ENCODE results near the gene MAD1L1. TPM values are rescaled to one million over a fixed set of nuclear protein-coding genes. Genes with fewer than 3 reads are reported as not detected.
"Not testable (repeated sequence)": the region's sequence is repeated elsewhere in the genome, so short reads cannot be mapped to it uniquely, and the experiment has no call there.

The MAD1L1 gene
- total RNA-seq, 1 experiment from 2014 or later = 103 TPM

DNA sequence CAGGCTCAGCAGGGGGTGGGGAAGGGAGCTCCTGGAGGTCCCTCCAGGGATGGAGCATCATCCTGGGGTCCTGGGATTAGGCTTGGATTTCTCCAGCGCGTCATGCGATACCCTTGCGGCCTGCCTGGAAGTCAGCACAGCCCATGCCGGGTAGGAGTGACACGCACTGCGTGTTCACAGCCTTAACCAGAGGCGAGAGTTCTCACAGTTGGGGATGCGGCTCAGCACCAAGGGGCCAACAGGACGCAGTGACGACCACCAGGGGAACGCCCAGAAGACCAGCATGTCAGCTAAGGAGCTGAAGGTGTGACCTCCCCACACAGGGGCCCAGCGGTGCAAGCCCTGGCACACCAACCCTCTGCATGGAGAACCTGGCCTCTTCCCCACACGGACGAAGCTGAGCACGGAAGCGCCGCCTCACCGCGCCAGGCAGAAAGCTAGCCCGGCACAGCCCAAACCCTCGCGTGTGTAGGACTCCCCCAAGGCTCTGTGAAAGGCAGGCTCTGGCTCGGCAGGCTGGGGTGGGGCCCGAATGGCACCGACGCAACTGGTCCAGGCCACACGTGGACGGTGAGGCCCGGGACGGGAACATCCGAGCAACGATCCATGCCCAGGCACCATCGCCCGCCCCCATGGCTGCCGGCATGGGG, 364.1 kb downstream of the MAD1L1 start:
- DNase-seq (ENCODE audit: low spot score) = no peak

DNA sequence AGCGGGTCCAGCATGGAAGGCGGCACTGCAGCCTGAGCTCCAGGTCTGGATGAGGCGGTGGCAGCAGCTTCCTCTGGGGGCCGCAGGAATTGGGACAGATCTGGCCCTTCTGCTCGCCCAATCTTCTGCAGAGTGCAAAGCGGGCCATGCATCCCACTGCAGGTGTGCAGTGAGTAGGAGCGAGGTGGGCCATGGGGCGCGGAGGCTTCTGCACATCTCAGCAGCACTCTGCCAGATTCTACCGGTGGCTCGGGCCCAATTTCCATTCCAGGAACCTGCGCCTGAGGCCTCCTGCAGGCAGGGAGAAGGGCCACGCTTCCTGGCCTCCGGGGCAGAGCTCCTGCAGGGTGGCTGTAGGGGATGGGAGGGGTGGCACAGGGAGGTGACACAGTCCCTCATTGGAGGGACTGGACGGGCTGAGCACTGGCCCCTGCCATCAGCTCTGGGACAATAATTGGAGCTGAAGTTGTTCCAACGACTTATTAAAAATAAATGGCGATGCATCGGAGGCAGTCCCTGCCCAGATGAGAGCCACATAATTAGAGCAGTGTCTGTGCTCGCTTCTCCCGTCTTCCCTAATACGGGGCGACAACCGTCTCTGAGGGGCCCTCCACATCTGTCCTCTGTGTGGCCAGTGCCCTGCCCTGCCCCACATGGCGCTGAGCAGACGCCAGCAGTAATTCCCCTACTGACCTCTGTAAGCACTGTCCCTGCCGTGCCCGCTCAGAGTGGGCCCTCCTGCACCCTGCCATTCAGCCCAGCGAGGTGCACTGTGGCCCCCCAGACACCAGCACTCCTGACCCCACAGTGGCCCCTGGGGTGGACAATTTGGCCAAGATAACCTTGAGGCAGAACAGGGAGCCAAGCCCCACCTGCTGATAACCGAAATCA, 365.1 kb downstream of the MAD1L1 start:
- DNase-seq (ENCODE audit: low spot score) = no peak

DNA sequence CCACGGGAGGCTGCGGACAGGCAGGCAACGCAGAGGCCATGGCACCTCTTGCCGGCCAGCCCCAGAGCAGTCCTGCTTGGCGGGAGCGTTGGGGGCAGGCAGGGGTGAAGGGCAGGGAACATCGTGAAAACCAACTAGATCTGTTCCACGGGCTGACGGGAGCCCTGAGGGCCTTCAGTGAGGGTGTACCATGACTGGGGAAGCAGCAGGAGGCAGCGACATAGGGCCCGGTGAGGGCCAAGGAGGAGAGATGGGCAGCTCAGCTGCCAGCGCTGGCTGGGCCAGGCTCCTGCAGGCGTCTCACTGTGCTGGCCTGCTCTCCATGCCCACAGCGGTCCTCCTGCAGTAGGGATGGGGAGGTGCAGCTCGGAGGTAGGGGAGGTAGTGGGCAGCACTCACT, 366.1 kb downstream of the MAD1L1 start:
- DNase-seq (ENCODE audit: low spot score) = no peak

DNA sequence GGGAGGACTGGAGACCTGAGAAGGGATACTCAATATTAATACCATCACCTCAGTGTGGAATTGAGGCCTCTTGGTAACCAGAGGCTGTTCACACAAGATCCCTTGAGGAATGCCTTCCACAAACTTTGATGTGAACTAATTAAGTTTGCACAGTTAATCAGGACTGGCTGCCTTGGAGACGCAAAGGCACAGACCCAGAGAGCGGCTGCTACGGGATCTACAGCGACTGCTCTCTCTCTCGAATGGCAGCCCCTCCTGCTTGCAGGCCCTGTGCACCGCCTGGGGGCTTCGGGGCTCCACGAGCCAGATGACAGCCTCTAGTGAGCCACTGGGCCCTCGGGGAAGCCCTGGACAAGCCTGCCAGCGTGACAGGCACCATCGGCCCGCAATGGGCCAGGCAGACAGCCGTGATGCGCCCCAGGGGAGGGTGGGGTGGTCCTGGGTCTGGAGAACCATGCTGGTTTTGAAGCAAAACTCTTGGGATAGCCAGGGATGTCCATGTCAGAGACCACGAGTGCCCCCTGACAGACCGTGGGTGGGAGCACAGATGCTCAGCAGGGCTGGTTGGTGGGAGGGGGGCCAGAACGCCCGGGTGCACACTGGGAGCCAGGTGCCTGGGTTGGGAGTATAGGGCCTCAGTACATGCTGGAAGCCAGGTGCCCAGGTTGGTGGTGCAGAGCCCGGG, 367.0 kb downstream of the MAD1L1 start:
- DNase-seq (ENCODE audit: low spot score) = no peak

DNA sequence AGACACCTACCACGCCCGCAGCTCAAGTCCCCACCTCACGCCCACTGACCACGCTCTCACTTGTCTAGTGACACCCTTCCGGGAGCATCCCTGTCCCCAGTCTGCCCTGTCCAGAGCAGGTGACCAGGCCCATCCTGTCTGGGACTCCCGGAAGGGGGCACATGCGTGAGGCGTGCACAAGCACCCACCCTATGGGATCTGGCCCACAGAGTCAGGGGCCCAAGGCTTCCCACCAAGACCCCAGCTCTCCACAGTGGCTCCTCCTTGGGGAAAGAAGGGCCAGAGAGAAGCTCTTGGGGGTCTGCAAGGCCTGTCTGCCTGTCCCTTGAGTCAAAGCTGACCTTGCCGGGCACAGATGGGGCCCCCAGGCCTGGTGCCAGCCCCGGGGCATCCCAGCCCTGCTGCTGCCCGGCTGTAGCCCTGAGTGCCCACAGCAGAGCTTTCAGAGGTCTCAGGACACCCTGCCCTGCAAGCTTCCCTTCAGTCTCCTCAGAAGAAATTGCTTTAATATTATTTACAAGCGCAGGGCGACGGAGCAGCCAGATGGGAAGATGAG, 367.7 kb downstream of the MAD1L1 start:
- DNase-seq (ENCODE audit: low spot score) = no peak

DNA sequence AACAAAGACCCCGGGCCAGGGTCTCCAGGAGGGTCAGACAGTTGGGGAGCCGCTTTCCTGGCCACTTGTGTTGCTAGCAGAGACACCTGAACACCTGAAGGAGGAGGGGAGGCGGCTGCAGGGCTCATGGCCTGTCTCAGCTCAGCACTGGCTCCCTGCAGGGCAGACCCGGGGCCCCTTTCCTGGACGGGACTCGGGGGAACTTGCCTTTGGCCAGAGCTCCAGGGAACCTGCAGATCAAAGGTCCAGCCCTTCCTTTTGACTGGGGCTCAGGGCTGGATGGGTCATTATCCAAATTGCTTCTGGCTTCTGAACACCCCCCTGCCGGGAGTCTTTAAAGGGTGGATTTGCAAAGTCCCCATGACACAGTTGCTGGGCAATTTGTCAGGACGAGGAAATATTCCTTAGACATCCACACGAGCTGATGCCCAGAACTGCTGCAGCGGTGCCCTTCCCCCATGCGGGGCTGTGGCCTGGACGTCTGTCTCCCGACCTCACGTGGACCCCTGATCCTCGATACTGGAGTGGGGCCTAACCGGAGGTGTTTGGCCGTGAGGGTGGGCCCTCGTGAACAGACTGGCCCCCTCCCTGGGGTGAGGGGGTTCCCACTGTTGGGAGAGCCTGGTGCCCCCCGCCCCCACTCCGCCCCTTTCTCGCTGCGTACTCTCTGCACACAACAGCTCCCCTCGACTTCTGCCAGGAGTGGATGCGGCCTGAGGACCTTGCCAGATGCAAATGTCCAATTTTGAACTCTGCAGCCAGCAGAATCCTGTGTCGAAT, 368.4 kb downstream of the MAD1L1 start:
- DNase-seq (ENCODE audit: low spot score) = no peak

DNA sequence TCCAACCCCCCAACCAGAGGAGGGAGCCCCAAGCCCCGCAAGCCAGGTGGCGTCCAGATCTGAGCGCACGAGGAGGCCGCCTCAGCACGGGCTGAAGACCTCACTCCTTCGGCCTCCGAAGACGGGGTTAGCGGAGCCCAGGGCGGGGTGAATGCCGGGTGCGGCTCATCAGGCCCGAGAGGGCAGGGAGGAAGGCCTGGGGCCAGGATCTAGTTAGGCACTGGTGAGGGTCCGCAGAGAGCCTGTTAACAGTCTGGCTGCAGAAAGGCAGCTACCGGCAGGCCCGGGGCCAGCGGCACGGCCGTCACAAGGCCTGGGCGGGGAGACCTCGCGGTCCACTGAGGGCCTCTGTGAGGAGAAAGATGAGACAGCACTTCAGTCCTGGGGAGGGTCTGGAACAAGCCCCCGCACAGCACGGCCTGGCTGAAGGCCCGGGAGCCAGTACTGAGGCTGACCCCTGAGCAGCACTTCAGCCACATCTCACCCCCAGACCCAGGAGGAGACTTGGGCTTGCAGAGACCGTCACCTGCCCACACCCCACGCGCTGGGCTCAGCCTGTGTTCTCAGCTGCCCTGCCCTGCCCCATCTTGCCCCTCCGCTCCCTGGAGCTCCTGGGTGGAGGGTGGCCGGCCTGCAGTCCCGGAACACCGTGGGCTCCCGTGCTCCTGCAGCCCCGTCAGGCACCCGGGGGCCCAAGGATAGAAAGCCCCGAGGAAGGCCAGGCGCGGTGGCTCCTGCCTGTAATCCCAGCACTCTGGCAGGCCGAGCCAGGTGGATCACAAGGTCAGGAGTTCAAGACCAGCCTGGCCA, 369.4 kb downstream of the MAD1L1 start:
- DNase-seq (ENCODE audit: low spot score) = no peak

DNA sequence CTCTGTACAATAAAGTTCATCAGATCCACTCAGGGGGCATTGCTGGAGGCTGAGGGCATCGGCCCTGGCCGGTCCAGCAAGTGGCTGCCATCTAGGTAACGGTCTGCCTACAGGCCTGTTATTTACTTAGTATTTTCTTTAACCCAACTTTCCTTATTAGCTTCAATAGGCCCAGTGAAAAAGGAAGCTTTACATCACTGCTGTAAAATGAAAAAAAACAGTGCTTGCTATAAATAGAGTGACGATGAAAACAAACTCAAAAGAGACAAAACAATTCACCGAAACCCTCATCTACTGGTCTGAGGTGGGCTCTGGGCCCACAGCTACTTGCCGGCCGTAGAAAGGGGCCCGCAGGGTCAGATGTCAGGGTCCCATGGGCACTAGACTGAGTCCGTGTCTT, 370.2 kb downstream of the MAD1L1 start:
- no peak for DNase-seq (ENCODE audit: low spot score)

DNA sequence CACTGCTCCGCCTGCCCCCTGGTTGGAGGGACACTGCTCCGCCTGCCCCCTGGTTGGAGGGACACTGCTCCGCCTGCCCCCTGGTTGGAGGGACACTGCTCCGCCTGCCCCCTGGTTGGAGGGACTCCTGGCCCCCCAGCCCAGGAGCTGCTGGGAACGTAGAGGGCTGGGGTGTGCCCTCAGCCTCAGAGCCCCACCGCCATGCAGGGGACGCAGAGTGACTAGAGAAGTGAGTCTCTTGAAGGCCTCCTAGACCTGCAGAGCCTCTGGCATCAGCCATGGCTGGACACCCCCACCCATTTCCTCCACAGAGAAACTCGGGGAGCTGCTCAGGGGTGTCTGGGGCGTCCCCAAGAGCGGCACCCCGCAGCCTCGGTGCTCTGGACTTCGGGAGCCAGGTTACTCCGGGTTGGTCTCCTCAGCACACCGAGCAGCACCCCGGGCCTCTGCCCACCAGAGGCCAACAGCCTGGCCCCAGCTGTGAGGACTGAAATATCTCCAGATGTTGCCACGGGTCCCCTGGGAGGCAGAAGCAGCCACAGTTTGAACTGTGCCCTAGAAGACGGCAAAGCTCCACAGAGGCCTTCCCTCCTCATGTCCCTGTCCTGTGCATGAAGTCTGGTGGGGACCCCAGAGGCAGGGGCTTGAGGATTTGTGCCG, 370.8 kb downstream of the MAD1L1 start:
- no peak for DNase-seq (ENCODE audit: low spot score)

DNA sequence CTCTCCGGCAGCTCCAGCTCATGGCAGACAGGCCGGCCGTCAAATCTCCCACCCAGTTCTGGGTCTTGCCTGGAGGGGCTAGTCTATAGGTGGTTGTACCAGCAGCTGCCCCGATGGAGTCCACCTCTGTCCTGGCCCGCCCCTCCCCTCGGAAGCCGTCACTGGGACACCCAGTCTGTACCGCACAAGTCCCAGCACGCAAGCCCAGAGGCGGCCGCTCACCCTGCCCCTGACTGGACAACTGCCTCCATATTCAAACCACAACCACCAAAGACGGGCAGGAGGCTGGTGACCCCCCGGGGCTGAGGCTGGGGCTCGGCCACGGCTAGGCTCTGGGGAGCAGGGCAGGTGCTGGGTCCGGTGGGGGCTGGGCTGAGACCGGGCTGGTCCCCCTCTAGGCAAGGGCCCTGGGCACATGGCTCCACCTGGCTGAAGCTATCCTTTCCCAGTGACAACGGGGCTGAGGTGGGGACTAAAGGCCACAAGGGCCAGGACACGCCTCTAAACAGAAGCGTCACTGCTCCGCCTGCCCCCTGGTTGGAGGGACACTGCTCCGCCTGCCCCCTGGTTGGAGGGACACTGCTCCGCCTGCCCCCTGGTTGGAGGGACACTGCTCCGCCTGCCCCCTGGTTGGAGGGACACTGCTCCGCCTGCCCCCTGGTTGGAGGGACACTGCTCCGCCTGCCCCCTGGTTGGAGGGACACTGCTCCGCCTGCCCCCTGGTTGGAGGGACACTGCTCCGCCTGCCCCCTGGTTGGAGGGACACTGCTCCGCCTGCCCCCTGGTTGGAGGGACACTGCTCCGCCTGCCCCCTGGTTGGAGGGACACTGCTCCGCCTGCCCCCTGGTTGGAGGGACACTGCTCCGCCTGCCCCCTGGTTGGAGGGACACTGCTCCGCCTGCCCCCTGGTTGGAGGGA, 371.6 kb downstream of the MAD1L1 start:
- DNase-seq (ENCODE audit: low spot score) = not testable (repeated sequence)

DNA sequence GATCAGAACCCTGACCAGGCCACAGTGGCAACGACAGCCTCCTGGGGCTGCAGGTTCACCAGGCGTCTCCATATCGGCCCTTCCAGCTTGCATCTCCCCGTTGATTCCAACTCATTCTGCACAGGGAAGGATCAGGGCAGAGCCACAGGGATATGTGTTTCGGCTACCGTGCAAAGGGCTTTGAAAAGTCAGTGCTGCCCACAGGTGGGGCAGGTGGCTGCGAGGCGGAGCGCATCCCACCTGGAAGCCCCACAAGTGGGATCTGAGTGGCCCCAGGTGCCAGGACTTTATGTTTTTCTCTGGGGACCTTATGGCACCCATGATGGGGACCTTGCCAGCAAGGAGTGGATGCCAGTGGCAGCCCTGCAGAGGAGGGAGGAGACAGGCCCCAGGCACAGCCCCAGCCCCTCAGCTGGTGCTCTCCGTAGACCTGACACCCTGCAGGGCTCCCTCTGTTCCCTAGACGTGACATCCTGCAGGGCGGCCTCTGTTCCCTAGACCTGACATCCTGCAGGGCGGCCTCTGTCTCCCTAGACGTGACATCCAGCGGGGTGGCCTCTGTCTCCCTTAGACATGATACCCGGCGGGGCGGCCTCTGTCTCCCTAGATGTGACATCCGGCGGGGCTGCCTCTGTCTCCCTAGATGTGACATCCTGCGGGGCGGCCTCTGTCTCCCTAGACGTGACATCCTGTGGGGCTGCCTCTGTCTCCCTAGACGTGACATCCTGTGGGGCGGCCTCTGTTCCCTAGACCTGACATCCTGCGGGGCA, 373.3 kb downstream of the MAD1L1 start:
- no peak for DNase-seq (ENCODE audit: low spot score)

DNA sequence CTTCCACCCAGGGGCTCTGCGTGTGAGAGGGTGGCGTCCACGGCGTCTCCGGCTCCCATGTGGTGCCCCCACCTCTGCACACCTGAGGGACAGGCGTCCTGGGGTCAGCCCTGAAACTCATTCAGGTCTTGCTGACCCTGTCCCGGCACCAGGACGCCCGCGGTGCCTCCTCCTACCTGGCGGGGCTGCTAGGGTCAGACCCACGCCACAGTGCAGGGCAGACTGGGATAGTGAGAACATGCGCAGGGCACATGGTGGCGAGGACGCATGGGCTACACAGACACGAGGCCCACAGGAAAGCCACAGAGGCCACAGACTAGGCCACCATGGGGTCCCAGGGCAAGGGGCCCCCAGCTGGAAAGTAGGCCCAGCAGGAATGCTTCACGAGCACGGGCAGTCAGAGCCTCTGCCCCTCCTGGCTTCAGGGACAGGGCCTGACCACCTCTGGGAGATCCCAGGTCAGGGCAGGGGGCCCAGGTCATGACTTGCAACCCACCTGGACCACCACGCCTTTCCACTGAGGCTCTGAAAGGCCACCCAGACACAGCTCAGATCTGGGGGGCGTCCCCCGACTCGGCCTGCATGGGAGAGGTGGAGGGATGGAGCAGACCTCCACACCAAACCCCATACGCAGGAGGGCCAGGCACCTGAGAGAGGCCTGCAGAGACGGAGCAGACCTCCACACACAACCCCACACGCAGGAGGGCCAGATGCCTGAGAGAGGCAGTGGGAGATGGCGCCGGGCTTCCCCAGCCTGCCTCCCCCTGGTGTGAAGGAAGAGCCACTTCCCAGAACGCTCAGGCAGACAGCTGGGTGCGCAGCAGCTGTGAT, 374.1 kb downstream of the MAD1L1 start:
- no peak for DNase-seq (ENCODE audit: low spot score)

DNA sequence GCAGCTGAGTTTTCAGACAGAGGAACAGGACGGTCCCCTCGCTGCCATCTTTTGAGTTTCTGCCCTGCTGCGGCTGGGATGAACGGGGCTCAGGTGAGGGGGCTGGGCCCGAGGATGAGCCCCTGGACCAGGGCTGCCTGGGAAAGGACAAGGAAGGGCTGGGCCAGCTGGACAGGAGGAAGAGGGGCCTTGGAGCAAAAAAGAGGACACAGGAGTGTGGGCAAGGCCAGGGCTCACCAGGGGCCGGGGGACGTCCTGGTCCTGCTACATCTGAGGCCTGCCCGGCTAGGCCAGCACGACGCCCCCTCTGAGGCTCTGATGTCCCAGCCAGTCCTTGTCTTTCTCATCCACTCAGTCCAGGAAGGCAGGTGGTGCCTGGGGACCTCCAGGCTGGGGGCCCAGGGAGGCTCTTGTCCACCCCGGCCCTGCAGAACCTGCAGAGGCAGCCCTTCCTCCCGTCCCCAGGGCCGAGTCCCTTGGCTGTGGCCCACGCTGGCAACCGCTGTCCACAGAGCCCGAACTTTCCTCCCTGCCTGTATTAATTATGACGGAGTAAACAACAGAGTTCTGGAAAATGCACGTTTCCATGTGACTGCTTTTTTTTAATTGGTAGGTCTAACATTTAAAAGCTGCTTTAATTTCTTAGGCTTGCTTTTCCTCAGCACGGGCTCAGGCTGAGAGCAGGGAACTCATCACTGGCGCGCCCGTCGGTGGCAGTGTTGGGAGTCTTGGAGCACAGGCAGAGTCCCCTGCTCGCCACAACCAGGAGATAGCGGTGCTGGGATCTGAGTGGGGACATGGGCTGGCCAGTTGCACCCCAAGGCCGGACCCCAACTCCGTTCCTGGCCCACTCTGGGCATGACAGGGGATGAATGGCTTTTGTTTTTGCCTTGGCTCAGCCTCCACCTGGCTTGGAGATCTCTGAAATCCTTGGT, 375.0 kb downstream of the MAD1L1 start:
- no peak for DNase-seq (ENCODE audit: low spot score)

DNA sequence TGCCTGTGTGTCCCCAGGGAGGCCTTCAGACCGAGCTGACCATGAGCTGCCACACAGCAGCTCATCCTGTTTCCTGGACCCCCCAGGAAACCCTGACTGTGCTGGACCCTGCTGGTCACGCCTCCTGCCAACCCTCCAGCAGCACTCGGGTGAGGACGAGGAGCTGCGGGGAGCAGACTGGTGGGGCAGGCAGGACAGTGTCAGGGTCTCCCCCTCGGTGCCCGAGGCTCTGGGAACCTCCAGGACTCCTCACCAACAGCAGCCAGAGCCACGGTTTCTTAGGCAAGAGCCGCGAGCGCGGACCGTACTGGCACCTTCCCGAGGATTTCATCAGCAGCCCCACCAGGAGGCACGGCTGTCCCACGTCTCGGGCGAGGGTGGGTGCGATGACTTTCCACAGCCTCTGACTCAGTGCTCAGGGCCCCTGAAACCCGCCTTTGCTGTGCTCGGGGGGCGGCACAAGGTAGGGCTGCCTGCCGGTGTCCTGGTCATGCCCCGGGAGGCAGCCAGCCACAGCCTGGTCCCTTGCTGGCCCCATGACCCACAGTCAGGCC, 375.8 kb downstream of the MAD1L1 start:
- no peak for DNase-seq (ENCODE audit: low spot score)

DNA sequence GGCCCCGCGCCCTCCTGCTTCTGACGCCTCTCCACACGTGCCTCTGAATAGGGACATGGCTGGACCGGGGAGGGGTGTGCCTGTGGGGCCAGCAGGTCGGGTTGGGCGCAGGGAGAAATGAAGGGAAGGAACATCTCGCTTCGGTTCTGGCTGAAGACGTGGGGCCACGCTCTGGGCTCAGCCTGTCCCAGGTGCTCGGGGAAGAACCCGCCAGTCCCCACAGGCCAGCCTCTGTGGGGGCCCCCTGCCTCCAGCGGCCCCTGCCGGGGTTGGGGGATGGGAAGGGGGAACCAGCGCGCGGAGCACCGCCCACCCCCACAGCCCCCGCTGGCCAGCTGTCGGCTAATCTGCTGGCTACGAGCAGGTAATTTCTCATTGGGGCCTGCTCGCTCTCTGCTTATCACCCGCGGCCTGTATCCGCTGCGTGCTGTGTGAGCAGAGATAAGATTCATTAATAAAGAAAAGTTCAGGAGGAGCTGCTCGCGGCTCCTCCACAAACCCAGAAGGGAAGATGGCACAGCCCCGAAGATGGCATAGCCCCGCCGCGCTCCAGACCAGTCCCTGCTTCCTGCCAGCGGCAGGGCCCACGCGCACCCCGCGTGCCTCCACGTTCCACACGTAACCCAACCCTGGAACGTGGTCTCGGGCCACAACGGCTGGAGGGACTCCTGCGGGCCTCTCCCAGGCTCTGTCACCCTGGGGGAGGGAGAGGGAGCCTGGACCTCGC, 376.4 kb downstream of the MAD1L1 start:
- no peak for DNase-seq (ENCODE audit: low spot score)
